HTR-8/SVneo (cell line): Measurements from ENCODE around the gene STEAP3.

Experiments used
- DNase-seq: peaks from one replicate; pipeline ENCODE4 v3.0.0; 2011; ENCODE audit warnings: low spot score, mixed read lengths; ENCODE audit not compliant: insufficient read length
- FAIRE-seq: peaks from 2 replicates; lab custom pipeline; 2011; peaks lifted over from hg19 to GRCh38; lab: Jason Lieb, UNC

Gene STEAP3

DNA sequence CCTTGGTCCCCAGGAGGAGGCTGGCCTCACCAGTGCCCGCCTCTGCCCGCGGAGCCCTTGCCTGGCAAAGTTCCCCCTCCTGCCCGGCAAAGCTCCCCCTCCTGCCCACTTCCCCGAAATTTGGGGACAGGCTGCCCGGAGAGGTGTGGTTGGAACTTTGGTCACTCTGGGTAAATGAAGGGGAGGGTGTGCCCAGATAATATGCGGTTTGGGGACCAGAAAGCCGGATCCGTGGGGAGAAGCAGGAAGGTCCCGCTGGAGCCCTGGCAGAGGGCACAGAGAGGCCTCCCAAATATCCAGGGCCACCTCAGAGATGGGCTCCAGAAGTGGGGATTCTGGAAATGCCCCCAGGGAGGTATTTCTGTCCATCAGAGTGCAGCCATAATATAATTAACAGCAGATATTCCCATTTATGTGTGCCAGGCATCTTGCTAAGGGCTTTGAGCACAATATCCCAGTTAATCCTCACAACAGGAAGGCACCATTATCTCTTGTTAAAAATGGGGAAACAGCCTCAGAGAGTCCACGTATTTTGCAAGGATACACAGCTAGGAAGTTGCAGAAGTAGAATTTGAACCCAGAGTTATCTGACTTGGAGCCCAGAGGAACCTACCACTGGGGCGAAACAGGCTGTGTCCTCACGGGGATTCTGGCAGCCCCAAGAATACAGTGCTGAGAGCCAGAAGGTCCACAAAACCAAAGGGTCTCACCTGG, 914 bp downstream of the STEAP3 start:
- FAIRE-seq = no peak
- no peak for DNase-seq

DNA sequence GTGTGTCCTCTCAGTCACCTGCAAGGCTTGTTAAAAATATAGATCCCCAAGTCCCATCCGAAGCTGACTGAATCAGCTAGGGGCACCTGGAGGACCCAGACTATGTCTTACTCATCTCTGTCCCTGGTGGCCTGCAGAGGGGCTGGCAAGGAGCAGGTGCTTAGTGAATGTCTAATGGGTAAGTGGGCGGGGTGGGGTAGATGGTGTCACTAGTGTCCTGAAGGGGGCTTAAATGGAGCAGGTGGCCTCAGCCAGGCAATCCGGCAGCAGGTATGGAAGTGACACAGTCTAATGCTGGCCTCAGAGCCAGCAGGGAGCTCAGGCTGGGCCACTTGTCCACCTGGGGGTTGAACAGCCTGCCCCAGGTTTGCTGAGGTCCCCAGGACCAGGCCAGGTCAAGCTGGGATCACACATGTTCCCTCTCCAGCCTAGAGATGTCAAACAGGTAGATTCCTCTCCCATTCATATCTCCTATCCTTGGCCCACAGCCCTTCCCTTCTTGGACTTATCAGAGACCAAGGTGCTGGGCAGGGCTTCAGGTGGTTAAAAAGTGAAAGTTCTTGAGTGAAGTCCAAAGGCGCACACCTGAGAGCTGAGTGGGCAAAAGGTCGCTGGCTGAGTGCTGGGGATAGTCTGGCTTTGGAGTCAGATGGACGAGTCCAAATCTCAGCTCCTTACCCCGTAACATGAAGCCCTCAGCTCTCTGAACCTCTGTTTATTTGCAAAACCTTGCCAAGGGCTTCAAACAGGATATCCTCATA, 1.7 kb downstream of the STEAP3 start:
- DNase-seq (no peak), FAIRE-seq (no peak)

DNA sequence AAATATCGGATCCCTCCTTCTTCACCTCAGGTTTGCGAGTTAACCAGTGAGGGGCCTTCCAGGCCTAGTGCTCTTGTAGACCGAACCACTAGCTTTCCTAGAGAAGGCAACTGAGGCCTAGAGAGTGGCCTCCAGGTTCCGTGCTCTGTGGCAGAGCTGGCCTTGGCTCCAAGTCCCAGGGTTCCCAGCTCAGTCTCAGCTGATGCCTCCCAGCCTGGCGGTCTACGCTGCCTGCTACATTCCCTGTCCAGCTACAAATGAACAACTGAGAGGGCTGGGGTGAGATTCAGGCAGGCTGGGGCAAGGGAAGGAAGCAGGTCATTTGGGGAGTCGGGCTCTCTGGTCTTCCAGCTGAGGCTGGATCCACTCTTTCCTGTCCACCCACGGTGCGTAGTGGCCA, 2.3 kb downstream of the STEAP3 start:
- FAIRE-seq (no peak), DNase-seq (no peak)

DNA sequence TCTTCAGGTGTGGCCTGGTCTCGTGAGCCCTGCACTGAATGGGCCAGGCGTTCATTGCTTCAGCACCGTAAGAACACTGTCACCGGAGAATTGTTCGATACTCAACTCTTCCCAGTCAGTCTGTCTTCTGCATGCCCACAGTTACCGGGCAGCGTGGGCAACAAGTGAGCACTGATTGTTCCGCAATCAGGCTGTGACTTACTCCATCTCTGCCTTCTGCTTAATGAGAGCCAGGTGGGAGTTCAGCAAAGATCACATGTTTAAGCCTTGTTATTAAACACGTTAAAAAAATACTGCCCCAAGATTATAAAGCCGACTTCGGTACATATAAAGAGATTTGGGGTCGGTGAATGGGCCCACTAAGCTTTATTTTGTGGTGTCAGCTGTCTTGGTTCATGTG, 3.7 kb downstream of the STEAP3 start:
- FAIRE-seq (no peak), DNase-seq (no peak)

DNA sequence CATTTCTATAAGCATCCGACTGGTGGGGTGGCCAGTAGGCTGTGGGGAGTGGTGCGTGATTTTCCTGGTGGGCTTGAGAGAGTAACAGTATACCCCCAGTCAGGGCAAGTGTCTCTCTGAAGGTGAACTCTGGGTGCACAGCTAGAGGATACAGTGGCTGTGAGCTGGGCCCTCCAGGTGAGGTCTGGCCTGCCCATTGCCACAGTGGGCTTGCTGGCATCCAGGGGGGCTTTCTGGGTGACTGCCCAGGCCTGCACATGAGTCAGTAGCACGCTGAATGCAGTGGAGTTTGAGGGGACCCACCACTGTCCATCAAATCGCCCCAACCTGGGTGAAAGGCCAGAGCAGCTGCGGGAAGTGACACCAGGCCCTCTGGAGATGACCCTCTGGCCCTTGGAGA, 4.5 kb downstream of the STEAP3 start:
- DNase-seq (no peak), FAIRE-seq (no peak)

DNA sequence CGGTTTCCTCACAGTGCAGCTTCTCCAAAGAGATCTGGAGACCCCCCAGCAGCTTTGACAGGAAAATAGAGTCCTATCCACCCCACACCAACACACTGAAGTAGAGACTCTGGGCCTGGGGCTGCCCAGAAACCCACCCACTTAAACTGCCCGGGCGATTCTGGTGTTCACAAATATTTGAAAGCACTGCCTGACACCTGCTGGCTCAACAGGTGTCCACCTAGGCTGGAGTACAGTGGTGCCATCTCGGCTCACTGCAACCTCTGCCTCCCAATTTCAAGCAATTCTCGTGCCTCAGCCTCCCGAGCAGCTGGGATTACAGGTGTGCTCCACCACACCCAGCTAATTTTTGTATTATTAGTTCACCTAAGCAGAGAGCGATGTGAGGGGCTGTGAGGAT, 5.3 kb downstream of the STEAP3 start:
- DNase-seq (no peak), FAIRE-seq (no peak)

DNA sequence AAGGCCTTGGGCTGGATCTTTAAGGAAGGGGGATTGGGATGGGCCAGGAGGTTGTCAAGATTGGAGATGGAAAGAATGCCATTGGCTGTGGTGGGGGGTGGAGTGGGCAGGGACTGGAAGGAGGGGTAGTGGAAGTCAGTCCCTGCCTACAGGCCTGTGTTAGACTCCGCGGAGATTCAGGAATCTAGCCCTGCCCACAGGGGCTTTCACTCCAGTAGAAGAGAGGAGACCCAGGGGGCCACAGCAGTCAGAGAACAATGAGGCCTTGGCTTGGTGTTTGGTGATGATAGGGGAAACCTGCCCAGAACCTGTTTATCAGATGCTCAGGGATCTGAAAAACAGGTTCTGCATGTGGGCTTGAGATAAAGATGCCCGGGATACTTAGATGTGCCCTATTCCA, 6.1 kb downstream of the STEAP3 start:
- FAIRE-seq (no peak), DNase-seq (no peak)

DNA sequence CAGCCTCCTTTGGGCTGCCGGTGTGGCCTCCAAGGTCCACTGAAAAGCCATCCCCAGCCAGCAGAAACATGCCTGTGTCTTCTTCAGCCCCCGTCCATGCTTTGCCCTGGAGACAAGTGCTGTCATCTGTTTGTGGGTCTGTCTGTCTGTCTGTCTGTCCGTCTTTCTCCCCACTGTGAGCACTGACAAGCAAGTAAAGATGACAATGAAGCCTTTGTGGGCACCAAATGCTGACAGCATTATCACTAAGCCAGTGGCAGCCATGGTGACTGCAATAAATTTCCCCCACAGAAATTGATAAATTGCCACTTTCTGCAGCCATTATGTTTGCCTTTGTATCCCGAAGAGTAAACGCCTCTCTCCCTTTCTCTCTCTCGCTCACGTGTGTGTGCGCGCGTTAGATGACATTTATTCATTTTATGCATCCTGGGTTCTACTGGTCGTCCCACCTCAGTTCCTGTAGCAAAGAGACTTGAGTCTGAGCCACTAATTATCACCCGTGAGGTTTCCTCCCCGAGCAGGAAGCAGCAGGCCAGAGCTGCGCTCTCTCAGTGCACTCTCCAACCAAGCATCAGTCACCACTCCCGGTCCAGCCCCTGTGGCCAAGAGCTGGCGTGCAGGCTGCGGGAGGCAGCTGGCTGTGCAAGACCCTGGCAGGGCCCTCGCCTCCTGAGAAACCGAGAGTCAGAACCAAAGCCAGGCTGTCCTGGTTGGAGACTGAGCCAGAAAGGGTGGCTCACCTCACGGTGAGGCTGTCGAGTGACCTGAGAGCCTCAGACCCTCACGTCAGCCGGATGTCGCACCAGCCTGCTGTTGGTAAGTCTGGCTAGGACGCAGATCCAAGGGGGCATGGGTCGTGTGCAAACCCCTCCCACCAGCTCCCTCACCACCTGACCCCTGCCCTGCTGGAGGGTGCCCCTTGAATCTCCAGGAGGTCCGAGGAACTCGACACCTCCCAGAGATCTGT, 6.9 kb downstream of the STEAP3 start:
- no peak for DNase-seq
- no peak for FAIRE-seq

DNA sequence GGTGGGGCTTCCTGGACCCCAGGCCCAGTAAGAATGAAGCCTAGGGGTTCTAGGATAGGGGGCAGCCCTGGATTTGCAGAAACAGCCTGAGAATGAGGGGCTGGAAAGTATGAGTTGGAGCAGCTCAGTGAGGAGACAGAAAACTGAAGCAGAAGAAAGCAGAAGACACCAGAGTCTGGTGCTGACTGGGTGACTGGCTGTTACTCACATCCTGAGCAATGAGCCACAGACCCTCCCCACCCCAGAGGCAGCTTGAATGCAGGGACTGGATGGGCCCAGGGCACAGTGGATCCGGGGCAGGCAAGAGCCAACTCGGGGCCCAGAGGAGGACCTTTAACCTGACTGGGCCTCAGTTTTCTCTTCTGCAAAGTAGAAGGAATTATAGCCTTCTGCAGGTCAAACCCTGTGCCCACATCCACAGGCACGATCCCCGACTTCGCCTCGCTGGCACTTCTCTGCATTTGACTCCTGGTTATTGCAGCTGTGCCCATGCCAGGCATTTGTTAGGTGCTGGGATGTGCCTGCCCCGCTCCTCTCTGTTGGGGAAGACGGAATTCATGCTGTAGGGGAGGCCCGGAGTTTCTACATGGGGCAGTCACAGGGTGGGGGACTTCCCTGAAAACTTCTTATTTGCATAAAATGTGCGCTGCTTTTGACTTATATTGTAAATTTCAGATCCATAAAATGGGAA, 8.5 kb downstream of the STEAP3 start:
- FAIRE-seq = no peak
- DNase-seq = peak; percentile 33

DNA sequence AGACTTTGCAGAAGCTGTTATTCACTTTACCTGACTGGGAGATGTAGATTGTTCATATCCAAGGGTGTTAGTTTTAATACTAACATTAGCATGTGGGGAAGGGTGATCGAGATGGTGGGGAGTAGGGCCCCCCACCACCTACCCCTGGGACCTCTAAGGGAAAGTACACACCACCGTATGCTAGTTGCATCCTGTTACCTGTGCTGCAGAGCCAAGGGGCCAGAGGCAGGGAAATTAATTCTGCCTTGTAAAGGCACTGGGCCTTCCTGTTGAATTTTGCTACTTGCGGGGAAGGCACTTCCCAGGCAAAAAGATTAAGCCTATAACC, 9.0 kb downstream of the STEAP3 start:
- DNase-seq = no peak
- no peak for FAIRE-seq

DNA sequence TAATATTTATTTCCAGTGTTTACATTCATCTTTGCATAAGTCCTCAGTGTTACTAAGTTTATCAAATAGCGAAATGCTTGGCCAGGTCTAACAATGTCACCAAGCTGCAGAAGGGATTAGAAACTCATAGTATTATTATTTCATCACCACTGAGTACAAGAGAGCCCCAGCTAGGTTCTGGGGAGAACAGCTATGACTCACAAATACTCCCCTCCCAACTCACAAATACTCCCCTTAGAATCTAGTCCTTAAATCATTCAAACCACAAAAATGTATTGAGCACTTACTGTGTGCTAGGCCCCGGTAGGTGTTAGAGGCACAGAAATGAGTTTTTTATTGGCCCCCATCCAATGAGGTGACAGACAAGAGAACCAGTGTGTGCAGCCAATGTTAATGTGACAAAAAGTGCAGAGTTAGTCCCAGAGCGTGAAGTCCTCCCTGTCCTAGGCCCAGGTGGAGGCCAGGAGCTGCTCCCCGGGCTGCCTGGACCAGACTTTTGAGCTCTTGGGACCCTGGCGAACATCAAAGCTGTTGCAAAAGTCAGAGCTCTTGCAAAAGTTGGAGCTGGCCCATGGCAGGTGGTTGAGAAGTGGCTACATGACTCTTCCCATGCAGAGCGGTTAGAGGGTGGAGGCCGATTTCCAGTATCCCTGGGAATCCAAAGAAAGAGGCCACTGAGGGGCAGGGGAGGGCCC, 9.8 kb downstream of the STEAP3 start:
- FAIRE-seq (no peak), DNase-seq (peak; percentile 40)

DNA sequence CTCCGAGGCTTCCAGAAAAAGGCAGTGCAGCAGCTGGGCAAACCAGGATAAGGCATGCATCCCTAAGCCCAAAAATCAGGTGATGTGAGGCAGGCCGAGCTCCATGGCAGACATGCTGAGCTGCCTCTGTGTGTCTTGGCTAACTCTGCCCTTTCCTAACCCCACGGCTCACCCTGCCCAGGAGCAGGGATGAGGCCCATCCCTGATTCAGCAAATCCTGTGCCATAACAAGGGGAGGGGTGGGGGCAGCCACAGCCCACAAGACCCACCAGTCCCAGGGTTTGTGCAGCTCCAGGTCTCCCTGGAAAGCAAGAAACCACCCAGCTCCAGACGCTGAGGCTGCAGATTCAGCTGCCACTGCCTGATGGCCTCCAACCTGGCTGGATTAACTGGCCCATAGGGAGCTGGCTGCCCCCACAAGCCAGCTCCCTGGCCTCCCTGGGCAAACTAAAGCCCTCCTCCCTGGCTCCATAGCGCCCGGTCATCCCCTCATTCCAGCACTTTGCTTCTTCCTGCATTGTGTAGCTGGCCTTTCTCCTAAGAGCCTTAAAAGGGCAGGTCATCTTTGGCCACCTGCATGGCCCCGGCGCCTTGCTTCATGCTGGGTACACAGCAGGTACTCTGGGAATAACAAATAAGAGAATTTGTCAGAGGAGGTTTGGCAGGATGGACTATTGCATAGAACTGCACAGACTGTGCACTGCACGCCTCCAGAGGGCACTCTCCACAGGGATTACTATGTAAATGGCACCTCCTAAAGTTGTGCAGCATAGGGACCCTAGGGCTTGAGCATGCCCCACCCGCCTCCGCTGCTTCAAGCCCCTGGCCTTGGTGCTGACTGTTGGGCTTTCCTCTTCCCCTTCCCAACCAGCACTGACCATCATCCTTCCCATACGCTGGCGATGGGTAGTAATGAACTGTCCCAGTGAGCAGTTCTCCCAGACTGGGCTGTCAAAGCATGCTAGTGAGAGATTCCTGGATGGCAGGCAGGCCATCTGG, 10.7 kb downstream of the STEAP3 start:
- DNase-seq (no peak), FAIRE-seq (peak; percentile 23)

DNA sequence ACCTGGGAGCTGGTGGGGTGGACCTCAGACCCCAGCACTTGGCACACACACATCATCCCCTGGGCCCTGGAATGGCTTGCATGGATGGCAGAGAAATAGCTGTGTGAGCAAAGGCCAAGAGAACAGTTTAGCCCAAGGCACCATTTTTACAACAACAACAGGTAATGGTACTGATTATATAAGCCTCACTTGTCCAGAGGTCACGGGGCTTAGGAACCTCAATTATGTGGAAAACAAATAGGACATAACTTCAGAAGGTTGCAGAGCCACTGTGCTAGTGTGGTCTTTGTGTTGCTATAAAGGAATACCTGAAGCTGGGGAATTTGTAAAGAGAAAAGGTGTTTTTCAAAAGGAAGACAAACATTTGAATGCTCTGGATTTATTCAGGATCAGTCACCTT, 13.2 kb downstream of the STEAP3 start:
- FAIRE-seq = no peak

DNA sequence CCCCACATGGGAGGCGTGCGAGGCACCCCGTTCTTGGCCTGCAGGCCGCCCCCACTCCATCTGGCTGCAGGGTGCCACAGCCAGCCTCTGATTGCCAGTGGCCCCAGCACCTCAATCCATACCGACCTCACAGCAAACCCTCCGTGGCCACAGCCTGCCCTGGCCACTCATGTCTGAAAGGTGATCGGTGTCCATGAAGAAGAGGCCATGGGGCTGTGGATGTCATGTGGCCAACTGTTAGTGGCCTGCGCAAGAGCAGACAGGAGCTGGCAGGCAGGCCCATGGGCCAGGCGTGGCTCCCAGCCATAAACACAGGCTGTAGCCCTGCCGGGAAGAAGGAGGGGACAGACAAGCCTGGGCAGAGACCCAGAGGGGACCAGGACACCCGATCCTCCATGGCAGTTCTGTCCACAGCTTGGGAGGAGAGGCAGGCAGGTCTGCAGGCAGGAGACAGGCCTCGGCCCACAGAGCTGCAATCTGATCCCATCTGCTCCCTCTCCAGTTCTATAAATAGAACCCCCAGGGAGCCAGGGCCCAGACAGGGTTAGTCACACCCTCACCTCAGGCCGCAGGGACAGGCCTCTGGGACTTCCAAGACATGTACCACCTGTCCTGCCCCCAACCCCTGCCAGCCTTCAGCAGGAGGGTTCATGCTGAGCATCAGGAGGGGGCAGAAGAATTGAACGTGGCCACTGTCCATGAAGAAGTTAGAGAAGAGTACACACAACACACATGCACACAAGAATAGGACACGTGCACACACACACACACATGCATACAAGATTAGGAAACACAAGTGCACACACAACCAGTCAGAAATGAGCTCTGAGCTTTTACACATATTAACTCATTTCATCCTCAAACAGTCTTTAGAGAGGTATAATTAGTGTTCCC, 16.9 kb downstream of the STEAP3 start:
- DNase-seq (peak; percentile 60), FAIRE-seq (peak; percentile 48)

More for the DNA sequence above, 13.2 kb downstream of the STEAP3 start:
- no peak for DNase-seq

DNA sequence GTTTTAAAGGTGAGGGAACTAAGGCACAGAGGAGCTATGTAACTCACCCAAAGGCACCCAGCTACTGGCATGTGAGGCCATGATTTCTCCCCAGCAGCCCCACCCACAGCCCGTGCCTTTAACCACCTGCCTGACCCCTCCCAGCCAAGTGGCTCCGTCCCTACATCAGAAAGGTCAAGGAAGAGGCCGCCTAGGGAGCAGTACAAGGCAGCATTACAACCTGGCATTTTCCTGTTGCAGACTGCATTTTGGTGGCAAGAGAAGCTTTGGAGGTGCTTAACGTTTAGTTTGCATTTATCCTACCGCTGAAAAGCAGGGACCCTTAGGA, 17.5 kb downstream of the STEAP3 start:
- DNase-seq (no peak), FAIRE-seq (no peak)

DNA sequence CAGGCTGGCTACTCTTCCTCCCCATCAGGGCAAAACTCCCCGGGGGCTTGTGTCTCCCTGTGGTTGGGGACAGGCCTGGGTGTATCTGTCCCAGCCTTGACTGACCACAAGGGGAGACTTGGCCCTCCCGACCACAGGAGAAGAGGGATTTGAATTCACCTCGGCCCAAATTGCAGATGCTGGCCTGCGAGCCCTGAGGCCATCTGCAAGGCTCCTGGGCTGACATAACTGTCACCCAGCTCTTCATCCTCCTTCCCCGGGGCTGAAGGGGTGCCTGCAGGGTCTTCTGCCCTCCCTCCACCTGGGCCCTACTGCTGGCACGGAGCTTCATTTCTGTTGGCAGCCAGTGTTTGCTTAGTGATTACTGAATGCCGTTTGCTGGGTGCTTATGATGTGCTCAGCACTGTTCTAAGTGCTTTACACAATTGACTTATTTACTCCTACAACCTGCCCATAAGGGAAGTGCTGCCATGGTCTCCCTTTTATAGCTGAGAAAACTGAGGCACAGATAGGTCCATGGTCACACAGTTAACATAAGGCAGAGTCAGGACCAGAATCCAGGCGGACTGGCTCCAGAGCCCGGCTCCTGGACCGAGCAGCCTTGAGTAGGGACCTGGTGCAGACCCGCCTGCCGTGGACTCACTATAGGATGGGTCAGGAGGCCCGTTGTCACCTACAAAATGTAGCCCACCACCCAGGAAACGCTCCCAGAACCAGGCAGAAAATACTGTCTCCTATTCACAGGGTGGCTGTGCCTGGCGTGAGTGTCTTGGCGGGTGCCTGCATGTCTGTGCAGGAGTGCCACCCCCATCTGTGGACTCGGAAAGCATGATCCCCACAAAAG, 18.9 kb downstream of the STEAP3 start:
- no peak for DNase-seq
- FAIRE-seq = no peak

DNA sequence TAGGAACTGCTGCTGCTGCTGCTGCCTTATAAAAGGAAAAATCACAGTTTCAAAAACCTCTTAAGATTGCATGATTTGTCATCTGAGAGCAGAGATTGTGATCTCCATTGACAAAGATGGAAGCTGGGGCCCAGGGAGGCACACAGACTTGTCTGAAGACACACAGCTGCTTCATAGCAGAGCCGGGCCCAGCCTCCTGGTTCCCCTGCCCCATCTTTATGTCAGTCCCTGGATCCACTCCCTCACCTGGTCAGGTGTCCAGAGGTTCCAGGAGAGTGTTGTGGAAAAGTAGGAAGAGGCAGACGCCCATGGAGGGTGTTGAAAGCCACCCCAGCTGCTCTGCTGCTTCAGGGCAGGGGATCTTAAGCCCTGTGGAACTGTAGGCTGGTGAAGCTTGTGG, 20.0 kb downstream of the STEAP3 start:
- FAIRE-seq (no peak), DNase-seq (no peak)
